HepG2 (cell line): ENCODE data around the gene ATRIP. TPM values are rescaled to one million over a fixed set of nuclear protein-coding genes. Genes with fewer than 3 reads are reported as not detected.

Experiments used
- ARNT ChIP-seq: fragments of 450-650 bp; IDR thresholded peaks from 2 replicates; pipeline ENCODE4 v1.6.1; 2017
- CHD2 ChIP-seq: IDR thresholded peaks from 2 replicates; pipeline ENCODE4 v1.6.1; 2011; ENCODE audit warnings: low read depth, low read length, improper control_type of control experiment
- HNRNPL ChIP-seq: fragments of 200-400 bp; formaldehyde crosslinking; IDR thresholded peaks from 2 replicates; pipeline ENCODE4 v1.6.1; 2017; ENCODE audit warnings: mild to moderate bottlenecking, low read depth, low read length
- KAT7 ChIP-seq: IDR thresholded peaks from 2 replicates; pipeline ENCODE4 v1.6.1; 2018; ENCODE audit warnings: borderline replicate concordance, missing compliant biosample characterization
- NFE2L1 ChIP-seq: sonication (generic); formaldehyde crosslinking; IDR thresholded peaks from 2 replicates; pipeline ENCODE4 v1.4.0; 2020; ENCODE audit warnings: missing genetic modification reagents, mild to moderate bottlenecking, borderline replicate concordance
- NFKBIZ ChIP-seq: IDR thresholded peaks from 2 replicates; pipeline ENCODE4 v1.6.1; 2018; ENCODE audit warnings: missing genetic modification reagents, missing compliant biosample characterization
- RAD51 ChIP-seq: fragments of 450-650 bp; IDR thresholded peaks from 2 replicates; pipeline ENCODE4 v1.6.1; 2016; ENCODE audit warnings: borderline replicate concordance
- RNF2 ChIP-seq: fragments of 450-650 bp; conservative IDR thresholded peaks from 2 replicates; pipeline ENCODE4 v1.6.1; 2016; ENCODE audit warnings: low read depth
- SALL2 ChIP-seq: sonication (generic); formaldehyde crosslinking; IDR thresholded peaks from 2 replicates; pipeline ENCODE4 v1.8.1; 2023; ENCODE audit warnings: mild to moderate bottlenecking, missing genetic modification reagents, inconsistent platforms
- ZKSCAN5 ChIP-seq: sonication (generic); formaldehyde crosslinking; IDR thresholded peaks from 2 replicates; pipeline ENCODE4 v1.5.1; 2020; ENCODE audit warnings: mild to moderate bottlenecking, missing genetic modification reagents
- ZNF629 ChIP-seq: sonication (generic); formaldehyde crosslinking; conservative IDR thresholded peaks from 2 replicates; pipeline ENCODE4 v1.5.0; 2020; ENCODE audit warnings: missing genetic modification reagents
- ZNF7 ChIP-seq: IDR thresholded peaks from 2 replicates; pipeline ENCODE4 v1.6.1; 2016; ENCODE audit warnings: missing biosample characterization, missing genetic modification reagents
- ZNF749 ChIP-seq: sonication (generic); formaldehyde crosslinking; IDR thresholded peaks from 2 replicates; pipeline ENCODE4 v1.8.0; 2022; ENCODE audit warnings: mild to moderate bottlenecking, missing genetic modification reagents, moderate library complexity, borderline replicate concordance
- ZSCAN21 ChIP-seq: sonication (generic); formaldehyde crosslinking; IDR thresholded peaks from 2 replicates; pipeline ENCODE4 v1.8.0; 2022; ENCODE audit warnings: mild to moderate bottlenecking, missing genetic modification reagents, moderate library complexity, borderline replicate concordance
- polyA plus RNA-seq, 8 experiments: library from polyadenylated mRNA; depleted of rRNA in 3 of 8; stranded (reverse) in 7 of 8; unstranded in 1 of 8; fragments of >200 nt; fragmentation: Illumina TruSeq in 4 of 8; extraction: Trizol in 4 of 8; gene quantifications; 2 replicates each; pipeline versions ENCODE4 v1.2.1 to v1.2.3, GENCODE V29; 2011 to 2016; ENCODE audit warnings: low read depth in 4 of 8, missing spikeins in 1 of 8, mixed read lengths in 1 of 8; ENCODE audit not compliant: insufficient read depth in 1 of 8
- total RNA-seq, 5 experiments: library from RNA; depleted of rRNA; stranded (reverse); fragments of >200 nt; fragmentation: Illumina TruSeq; extraction: Trizol; gene quantifications; 2 replicates each; pipeline ENCODE4 v1.2.3, GENCODE V29; 2016; ENCODE audit warnings: low read depth in 1 of 5
- TF ChIP-seq, protein P1 (sequence below): sonication (generic); formaldehyde crosslinking; IDR thresholded peaks from 2 replicates; pipeline ENCODE4 v1.8.0; 2022; ENCODE audit warnings: mild to moderate bottlenecking, missing genetic modification reagents, borderline replicate concordance
- TF ChIP-seq, protein P2 (sequence below): sonication (generic); formaldehyde crosslinking; IDR thresholded peaks from 2 replicates; pipeline ENCODE4 v1.5.1; 2020; ENCODE audit warnings: missing genetic modification reagents, mild to moderate bottlenecking, borderline replicate concordance
- TF ChIP-seq, protein P3 (sequence below): IDR thresholded peaks from 2 replicates; pipeline ENCODE4 v1.4.0; 2020; ENCODE audit warnings: mild to moderate bottlenecking, missing genetic modification reagents
- TF ChIP-seq, protein P4 (sequence below): fragments of 450-650 bp; IDR thresholded peaks from 2 replicates; pipeline ENCODE4 v1.6.1; 2017
- TF ChIP-seq, protein P5 (sequence below): sonication (generic); formaldehyde crosslinking; IDR thresholded peaks from 2 replicates; pipeline ENCODE4 v1.4.0; 2020; ENCODE audit warnings: missing genetic modification reagents

ATRIP gene
- total and polyA plus RNA-seq, 2 of the 13 experiments (the other 11 are each of a cell fraction or from before 2014, with no cell fraction given) = 5.1 to 12.5 TPM

DNA sequence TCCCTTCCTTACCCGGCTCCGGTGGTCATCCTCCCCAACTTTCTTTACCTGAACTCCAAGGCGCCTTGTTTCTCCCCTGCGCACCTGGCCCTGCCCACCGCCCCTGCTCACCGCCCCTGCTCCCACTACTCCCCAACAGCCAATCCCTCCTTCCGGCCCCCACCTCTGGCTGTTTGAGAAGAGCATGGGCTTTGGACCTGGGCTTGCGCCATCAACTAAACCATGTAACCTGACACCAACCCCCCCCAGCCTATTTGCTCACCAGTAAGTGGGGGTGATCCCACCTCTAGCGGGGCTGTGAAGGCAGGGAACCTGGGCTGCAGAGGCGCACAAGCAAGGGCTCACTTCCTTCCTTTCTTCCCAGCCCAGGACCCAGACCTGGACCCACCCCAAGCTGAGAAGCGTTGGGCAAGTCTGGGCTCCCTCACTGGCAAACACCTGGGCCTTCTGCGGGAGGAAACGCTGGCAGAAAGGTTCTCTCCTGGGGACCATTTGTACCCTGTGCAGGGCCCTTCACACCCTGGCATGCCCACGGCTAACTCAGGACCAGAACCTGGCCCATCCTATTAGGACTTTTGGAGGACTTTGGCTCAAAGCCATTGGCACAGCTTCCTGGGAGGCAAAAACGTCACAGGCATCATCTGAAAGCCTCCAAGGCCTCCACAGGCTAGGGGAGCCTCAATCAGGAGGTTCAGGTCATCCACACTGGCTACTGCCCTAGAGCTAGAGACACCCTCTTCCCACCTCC, 16.4 kb upstream of the ATRIP start, which contains the start of gene PLXNB1 (continued):
- TF ChIP-seq, protein P1, sequence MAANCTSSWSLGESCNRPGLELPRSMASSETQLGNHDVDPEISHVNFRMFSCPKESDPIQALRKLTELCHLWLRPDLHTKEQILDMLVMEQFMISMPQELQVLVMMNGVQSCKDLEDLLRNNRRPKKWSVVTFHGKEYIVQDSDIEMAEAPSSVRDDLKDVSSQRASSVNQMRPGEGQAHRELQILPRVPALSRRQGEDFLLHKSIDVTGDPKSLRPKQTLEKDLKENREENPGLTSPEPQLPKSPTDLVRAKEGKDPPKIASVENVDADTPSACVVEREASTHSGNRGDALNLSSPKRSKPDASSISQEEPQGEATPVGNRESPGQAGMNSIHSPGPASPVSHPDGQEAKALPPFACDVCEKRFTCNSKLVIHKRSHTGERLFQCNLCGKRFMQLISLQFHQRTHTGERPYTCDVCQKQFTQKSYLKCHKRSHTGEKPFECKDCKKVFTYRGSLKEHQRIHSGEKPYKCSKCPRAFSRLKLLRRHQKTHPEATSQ (CRISPR knock-in tag) = peak; percentile 39; the same call in 1 of the 2 replicates
- peak; percentile 84 for TF ChIP-seq HNRNPL
- peak; percentile 85 for TF ChIP-seq ZSCAN21 (CRISPR knock-in tag)
- TF ChIP-seq ZKSCAN5 (CRISPR knock-in tag) = peak; percentile 45; the same call in 1 of the 2 replicates
- TF ChIP-seq, protein P2, sequence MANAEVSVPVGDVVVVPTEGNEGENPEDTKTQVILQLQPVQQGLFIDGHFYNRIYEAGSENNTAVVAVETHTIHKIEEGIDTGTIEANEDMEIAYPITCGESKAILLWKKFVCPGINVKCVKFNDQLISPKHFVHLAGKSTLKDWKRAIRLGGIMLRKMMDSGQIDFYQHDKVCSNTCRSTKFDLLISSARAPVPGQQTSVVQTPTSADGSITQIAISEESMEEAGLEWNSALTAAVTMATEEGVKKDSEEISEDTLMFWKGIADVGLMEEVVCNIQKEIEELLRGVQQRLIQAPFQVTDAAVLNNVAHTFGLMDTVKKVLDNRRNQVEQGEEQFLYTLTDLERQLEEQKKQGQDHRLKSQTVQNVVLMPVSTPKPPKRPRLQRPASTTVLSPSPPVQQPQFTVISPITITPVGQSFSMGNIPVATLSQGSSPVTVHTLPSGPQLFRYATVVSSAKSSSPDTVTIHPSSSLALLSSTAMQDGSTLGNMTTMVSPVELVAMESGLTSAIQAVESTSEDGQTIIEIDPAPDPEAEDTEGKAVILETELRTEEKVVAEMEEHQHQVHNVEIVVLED (CRISPR knock-in tag) = peak; percentile 62
- peak; percentile 69; the same call in 1 of the 2 replicates for TF ChIP-seq KAT7 (CRISPR knock-in tag)
- TF ChIP-seq SALL2 (CRISPR knock-in tag) = peak; percentile 80
- TF ChIP-seq CHD2 = no peak; the same call in 1 of the 2 replicates
- peak; percentile 81; the same call in 1 of the 2 replicates for TF ChIP-seq NFKBIZ (CRISPR knock-in tag)
- peak; percentile 80; the same call in 1 of the 2 replicates for TF ChIP-seq ZNF749 (CRISPR knock-in tag)
- TF ChIP-seq, protein P3, sequence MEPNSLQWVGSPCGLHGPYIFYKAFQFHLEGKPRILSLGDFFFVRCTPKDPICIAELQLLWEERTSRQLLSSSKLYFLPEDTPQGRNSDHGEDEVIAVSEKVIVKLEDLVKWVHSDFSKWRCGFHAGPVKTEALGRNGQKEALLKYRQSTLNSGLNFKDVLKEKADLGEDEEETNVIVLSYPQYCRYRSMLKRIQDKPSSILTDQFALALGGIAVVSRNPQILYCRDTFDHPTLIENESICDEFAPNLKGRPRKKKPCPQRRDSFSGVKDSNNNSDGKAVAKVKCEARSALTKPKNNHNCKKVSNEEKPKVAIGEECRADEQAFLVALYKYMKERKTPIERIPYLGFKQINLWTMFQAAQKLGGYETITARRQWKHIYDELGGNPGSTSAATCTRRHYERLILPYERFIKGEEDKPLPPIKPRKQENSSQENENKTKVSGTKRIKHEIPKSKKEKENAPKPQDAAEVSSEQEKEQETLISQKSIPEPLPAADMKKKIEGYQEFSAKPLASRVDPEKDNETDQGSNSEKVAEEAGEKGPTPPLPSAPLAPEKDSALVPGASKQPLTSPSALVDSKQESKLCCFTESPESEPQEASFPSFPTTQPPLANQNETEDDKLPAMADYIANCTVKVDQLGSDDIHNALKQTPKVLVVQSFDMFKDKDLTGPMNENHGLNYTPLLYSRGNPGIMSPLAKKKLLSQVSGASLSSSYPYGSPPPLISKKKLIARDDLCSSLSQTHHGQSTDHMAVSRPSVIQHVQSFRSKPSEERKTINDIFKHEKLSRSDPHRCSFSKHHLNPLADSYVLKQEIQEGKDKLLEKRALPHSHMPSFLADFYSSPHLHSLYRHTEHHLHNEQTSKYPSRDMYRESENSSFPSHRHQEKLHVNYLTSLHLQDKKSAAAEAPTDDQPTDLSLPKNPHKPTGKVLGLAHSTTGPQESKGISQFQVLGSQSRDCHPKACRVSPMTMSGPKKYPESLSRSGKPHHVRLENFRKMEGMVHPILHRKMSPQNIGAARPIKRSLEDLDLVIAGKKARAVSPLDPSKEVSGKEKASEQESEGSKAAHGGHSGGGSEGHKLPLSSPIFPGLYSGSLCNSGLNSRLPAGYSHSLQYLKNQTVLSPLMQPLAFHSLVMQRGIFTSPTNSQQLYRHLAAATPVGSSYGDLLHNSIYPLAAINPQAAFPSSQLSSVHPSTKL (CRISPR knock-in tag) = peak; percentile 82
- TF ChIP-seq ZNF629 (CRISPR knock-in tag) = peak; percentile 59
- TF ChIP-seq ARNT = no peak
- TF ChIP-seq RAD51 = no peak
- TF ChIP-seq RNF2 = no peak
- TF ChIP-seq, protein P4, sequence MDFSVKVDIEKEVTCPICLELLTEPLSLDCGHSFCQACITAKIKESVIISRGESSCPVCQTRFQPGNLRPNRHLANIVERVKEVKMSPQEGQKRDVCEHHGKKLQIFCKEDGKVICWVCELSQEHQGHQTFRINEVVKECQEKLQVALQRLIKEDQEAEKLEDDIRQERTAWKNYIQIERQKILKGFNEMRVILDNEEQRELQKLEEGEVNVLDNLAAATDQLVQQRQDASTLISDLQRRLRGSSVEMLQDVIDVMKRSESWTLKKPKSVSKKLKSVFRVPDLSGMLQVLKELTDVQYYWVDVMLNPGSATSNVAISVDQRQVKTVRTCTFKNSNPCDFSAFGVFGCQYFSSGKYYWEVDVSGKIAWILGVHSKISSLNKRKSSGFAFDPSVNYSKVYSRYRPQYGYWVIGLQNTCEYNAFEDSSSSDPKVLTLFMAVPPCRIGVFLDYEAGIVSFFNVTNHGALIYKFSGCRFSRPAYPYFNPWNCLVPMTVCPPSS = no peak
- no peak; the same call in 1 of the 2 replicates for TF ChIP-seq NFE2L1 (CRISPR knock-in tag)
- TF ChIP-seq, protein P5, sequence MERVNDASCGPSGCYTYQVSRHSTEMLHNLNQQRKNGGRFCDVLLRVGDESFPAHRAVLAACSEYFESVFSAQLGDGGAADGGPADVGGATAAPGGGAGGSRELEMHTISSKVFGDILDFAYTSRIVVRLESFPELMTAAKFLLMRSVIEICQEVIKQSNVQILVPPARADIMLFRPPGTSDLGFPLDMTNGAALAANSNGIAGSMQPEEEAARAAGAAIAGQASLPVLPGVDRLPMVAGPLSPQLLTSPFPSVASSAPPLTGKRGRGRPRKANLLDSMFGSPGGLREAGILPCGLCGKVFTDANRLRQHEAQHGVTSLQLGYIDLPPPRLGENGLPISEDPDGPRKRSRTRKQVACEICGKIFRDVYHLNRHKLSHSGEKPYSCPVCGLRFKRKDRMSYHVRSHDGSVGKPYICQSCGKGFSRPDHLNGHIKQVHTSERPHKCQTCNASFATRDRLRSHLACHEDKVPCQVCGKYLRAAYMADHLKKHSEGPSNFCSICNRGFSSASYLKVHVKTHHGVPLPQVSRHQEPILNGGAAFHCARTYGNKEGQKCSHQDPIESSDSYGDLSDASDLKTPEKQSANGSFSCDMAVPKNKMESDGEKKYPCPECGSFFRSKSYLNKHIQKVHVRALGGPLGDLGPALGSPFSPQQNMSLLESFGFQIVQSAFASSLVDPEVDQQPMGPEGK (CRISPR knock-in tag) = peak; percentile 100
- TF ChIP-seq ZNF7 (CRISPR knock-in tag) = no peak
